Endothelial cell of umbilical vein (primary cell): ENCODE results near the gene SIM2. TPM values are rescaled to one million over a fixed set of nuclear protein-coding genes. Genes with fewer than 3 reads are reported as not detected.

Experiments used
- BruUV-seq: library from RNA; stranded (reverse); fragments of 400-500 nt; replicated peaks from 2 replicates; lab custom pipeline; 2021; lab: Mats Ljungman, UMichigan
- CTCF ChIA-PET: fragments of 300-600, 350-600 bp; sonication (Branson Sonifier 250); formaldehyde crosslinking; loops from one replicate; lab custom pipeline; 2021; ENCODE audit warnings: antibody characterized with exemption, inconsistent platforms; lab: Charles Lee
- POLR2A ChIA-PET: fragments of 300-600, 350-600 bp; sonication (Branson Sonifier 250); formaldehyde crosslinking; loops from one replicate; lab custom pipeline; 2021; ENCODE audit warnings: antibody characterized with exemption, inconsistent platforms; lab: Charles Lee
- DNase-seq: peaks from one replicate; pipeline ENCODE4 v3.0.0-alpha.2; 2011; ENCODE audit warnings: low read depth, low spot score
- FAIRE-seq: peaks from 2 replicates; lab custom pipeline; 2011; peaks lifted over from hg19 to GRCh38; lab: Jason Lieb, UNC
- H2AFZ ChIP-seq: 2 replicates; pipeline ENCODE4 v1.6.0; 2012; ENCODE audit warnings: low read depth, low read length, control low read depth, inconsistent platforms
- H3K27ac ChIP-seq: 2 replicates; pipeline ENCODE4 v1.5.1; 2011; ENCODE audit warnings: low read depth, mild to moderate bottlenecking, control low read depth, low read length, moderate library complexity; ENCODE audit not compliant: insufficient read depth
- H3K27me3 ChIP-seq, 2 experiments: 2 replicates each; pipeline versions ENCODE4 v1.6.0 to v1.6.1; 2011; ENCODE audit warnings: low read length in 2 of 2, mixed read lengths in 1 of 2; ENCODE audit not compliant: control insufficient read depth in 2 of 2, insufficient read depth in 2 of 2
- H3K36me3 ChIP-seq, 2 experiments: 2 replicates in 1 of 2; 3 replicates in 1 of 2; pipeline ENCODE4 v1.5.1; 2011; ENCODE audit warnings: low read length in 2 of 2, mild to moderate bottlenecking in 1 of 2, moderate library complexity in 1 of 2; ENCODE audit not compliant: control insufficient read depth in 2 of 2, insufficient read depth in 2 of 2; ENCODE audit errors: extremely low read depth in 1 of 2
- H3K4me1 ChIP-seq: 3 replicates; pipeline ENCODE4 v1.5.1; 2011; ENCODE audit warnings: mild to moderate bottlenecking, low read length; ENCODE audit not compliant: control insufficient read depth, insufficient read depth; ENCODE audit errors: extremely low read depth
- H3K4me2 ChIP-seq: 2 replicates; pipeline ENCODE4 v1.6.1; 2011; ENCODE audit warnings: low read length, control low read depth, mixed read lengths; ENCODE audit not compliant: insufficient read depth
- H3K4me3 ChIP-seq, 3 experiments: fragments of 200-600 bp in 1 of 3; sonication (generic), shearing (Covaris generic) in 1 of 3; replicated peaks in 1 of 3; 2 replicates each; pipeline ENCODE4 v1.5.1; 2011 to 2016; ENCODE audit warnings: control low read depth in 3 of 3, low read length in 3 of 3, mild to moderate bottlenecking in 2 of 3, inconsistent platforms in 1 of 3, low read depth in 1 of 3, moderate library complexity in 1 of 3; ENCODE audit not compliant: insufficient read depth in 1 of 3
- H3K79me2 ChIP-seq: 2 replicates; pipeline ENCODE4 v1.6.0; 2012; ENCODE audit warnings: low read length, inconsistent platforms; ENCODE audit not compliant: control insufficient read depth, insufficient read depth
- H3K9ac ChIP-seq: replicated peaks from 2 replicates; pipeline ENCODE3; 2011; ENCODE audit warnings: low read length, control low read depth; ENCODE audit not compliant: insufficient read depth; ENCODE audit errors: extremely low read depth
- H3K9me1 ChIP-seq: replicated peaks from 3 replicates; pipeline ENCODE4 v1.6.0; 2011; ENCODE audit warnings: mild to moderate bottlenecking, low read length; ENCODE audit not compliant: control insufficient read depth, insufficient read depth; ENCODE audit errors: extremely low read depth
- H3K9me3 ChIP-seq: replicated peaks from 2 replicates; pipeline ENCODE4 v1.5.1; 2012; ENCODE audit warnings: low read length, inconsistent platforms; ENCODE audit not compliant: control insufficient read depth, insufficient read depth
- H4K20me1 ChIP-seq: replicated peaks from 2 replicates; pipeline ENCODE3; 2011; ENCODE audit warnings: mild to moderate bottlenecking, low read length; ENCODE audit not compliant: control insufficient read depth, insufficient read depth; ENCODE audit errors: extremely low read depth
- EZH2 ChIP-seq: IDR thresholded peaks from 2 replicates; pipeline ENCODE4 v1.6.1; 2012; ENCODE audit warnings: borderline replicate concordance, low read depth, mild to moderate bottlenecking, moderate library complexity, low read length, inconsistent platforms; ENCODE audit not compliant: severe bottlenecking
- FOS ChIP-seq: IDR thresholded peaks from 2 replicates; pipeline ENCODE4 v1.6.1; 2011; ENCODE audit warnings: mild to moderate bottlenecking, low read length, moderate library complexity, borderline replicate concordance; ENCODE audit not compliant: insufficient read depth
- GATA2 ChIP-seq: IDR thresholded peaks from 2 replicates; pipeline ENCODE4 v1.7.0; 2011; ENCODE audit warnings: low read depth, mild to moderate bottlenecking, moderate library complexity, mixed read lengths, low read length; ENCODE audit not compliant: insufficient read length, insufficient read depth
- JUN ChIP-seq: IDR thresholded peaks from 2 replicates; pipeline ENCODE4 v1.6.1; 2011; ENCODE audit warnings: borderline replicate concordance, low read depth; ENCODE audit not compliant: insufficient read length, insufficient read depth
- MAX ChIP-seq: IDR thresholded peaks from 2 replicates; pipeline ENCODE4 v1.6.1; 2011; ENCODE audit not compliant: insufficient read depth, insufficient read length
- MYC ChIP-seq: IDR thresholded peaks from one replicate; pipeline ENCODE4 v1.6.1; 2011; ENCODE audit warnings: mild to moderate bottlenecking, low read depth, low read length
- POLR2A ChIP-seq: IDR thresholded peaks from 2 replicates; pipeline ENCODE4 v1.6.1; 2012; ENCODE audit warnings: low read depth, mild to moderate bottlenecking, control low read depth, low read length
- POLR2AphosphoS5 ChIP-seq: IDR thresholded peaks from 2 replicates; pipeline ENCODE4 v1.6.1; 2012; ENCODE audit warnings: low read depth, mild to moderate bottlenecking, control low read depth, low read length, moderate library complexity; ENCODE audit not compliant: insufficient read depth
- dilution Hi-C: fragments of 300-500 bp; cut with MboI; formaldehyde crosslinking; loops from one replicate; pipeline ENCODE4 v1.15.0; 2019; ENCODE audit warnings: low sequenced_read_pairs; ENCODE audit not compliant: extremely low pct_ligation_motif_present
- intact Hi-C: fragments of 100-400 bp; cut with micrococcal nuclease; formaldehyde crosslinking; loops from one replicate; pipeline ENCODE4 v1.10.0; 2022
- polyA plus RNA-seq, 4 experiments: library from polyadenylated mRNA; depleted of rRNA in 3 of 4; stranded (reverse) in 3 of 4; unstranded in 1 of 4; fragments of >200 nt; gene quantifications; 2 replicates each; pipeline versions ENCODE4 v1.2.1 to v1.2.3, GENCODE V29; 2011 to 2012; ENCODE audit warnings: missing spikeins in 1 of 4
- total RNA-seq: library from RNA; stranded (reverse); gene quantifications from 2 replicates; pipeline ENCODE4 v1.2.3, GENCODE V29; 2021
- TF ChIP-seq, protein P1 (sequence below), 2 donors: IDR thresholded peaks; 1 replicate in 1 of 2; 2 replicates in 1 of 2; pipeline ENCODE4 v1.5.1; 2011; ENCODE audit warnings: low read length in 2 of 2, mild to moderate bottlenecking in 2 of 2, moderate library complexity in 2 of 2, control low read depth in 1 of 2, inconsistent platforms in 1 of 2, low read depth in 1 of 2; ENCODE audit not compliant: insufficient read depth in 1 of 2; ENCODE audit errors: extremely low read depth in 1 of 2

The SIM2 gene
- total and polyA plus RNA-seq, 2 donors (not counting 3 experiments of a cell fraction or from before 2014, with no cell fraction given) = not detected

GRCh38 chr21:36681117-36681631, 17.7 kb upstream of the SIM2 start:
- H4K20me1 ChIP-seq = no peaks in the 10 kb centered on the region
- H3K79me2 ChIP-seq = no peaks in the 10 kb centered on the region
- no peaks in the 10 kb centered on the region for H3K36me3 ChIP-seq
- H3K27me3 ChIP-seq = peaks cover 38 to 68% of the 10 kb centered on the region in 2 experiments
- H3K9me1 ChIP-seq = no peaks in the 10 kb centered on the region
- H3K9me3 ChIP-seq = no peaks in the 10 kb centered on the region
- CTCF ChIA-PET = no interaction called here
- FAIRE-seq (no peak), DNase-seq (no peak)
- no peak overlapping the region for H3K9ac ChIP-seq
- intact Hi-C loops (no loop called here), dilution Hi-C loops (no loop called here)
- TF ChIP-seq MAX (no peak), EZH2 (no peak), FOS (no peak), GATA2 (no peak), MYC (no peak), JUN (no peak), POLR2AphosphoS5 (no peak), POLR2A (no peak)
- TF ChIP-seq, protein P1, sequence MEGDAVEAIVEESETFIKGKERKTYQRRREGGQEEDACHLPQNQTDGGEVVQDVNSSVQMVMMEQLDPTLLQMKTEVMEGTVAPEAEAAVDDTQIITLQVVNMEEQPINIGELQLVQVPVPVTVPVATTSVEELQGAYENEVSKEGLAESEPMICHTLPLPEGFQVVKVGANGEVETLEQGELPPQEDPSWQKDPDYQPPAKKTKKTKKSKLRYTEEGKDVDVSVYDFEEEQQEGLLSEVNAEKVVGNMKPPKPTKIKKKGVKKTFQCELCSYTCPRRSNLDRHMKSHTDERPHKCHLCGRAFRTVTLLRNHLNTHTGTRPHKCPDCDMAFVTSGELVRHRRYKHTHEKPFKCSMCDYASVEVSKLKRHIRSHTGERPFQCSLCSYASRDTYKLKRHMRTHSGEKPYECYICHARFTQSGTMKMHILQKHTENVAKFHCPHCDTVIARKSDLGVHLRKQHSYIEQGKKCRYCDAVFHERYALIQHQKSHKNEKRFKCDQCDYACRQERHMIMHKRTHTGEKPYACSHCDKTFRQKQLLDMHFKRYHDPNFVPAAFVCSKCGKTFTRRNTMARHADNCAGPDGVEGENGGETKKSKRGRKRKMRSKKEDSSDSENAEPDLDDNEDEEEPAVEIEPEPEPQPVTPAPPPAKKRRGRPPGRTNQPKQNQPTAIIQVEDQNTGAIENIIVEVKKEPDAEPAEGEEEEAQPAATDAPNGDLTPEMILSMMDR (IDR thresholded peaks at IDR 0.05; ENCODE audit: extremely low read depth in 1 of 2, insufficient read depth in 1 of 2, low read depth in 1 of 2, low read length in 2 of 2) = no peak
- POLR2A ChIA-PET = no interaction called here
- H3K27ac ChIP-seq = no peak overlapping the region
- H3K4me2 ChIP-seq = no peak overlapping the region
- no peak overlapping the region for H3K4me3 ChIP-seq
- BruUV-seq = no TSS peak
- no peak overlapping the region for H2AFZ ChIP-seq
- H3K4me1 ChIP-seq = no peaks in the 10 kb centered on the region
